ENCODE results near the gene FITM1.

FITM1 gene

GRCh38 chr14:24160850-24161804, 30.7 kb downstream of the FITM1 start, which contains the start of gene IRF9:
Gene IRF9 (plus strand): TSS chr14:24161265. CDS start chr14:24162145, 880 bp downstream.
- Histone ChIP-seq H3K4me1 (peaks cover 5% of the 10 kb centered on the region; the same call in 1 of the 2 replicates), H3K4me3 (peak within 1 kb of the TSS; percentile 1; the same call in 1 of the 2 replicates), H3K9me3 (no peaks in the 10 kb centered on the region), H3K36me3 (replicated peaks) (peaks cover 66% of the 10 kb centered on the region), H3K27me3 (ENCODE audit: low read depth) (no peaks in the 10 kb centered on the region)
- in situ Hi-C loops (cut with MboI; ENCODE audit: low sequenced_read_pairs), result no loop called here
- peak; percentile 92 to 98 for DNase-seq (ENCODE audit: low spot score in 2 of 2)

GRCh38 chr14:24162093-24162492, 31.6 kb downstream of the FITM1 start:
- Histone ChIP-seq H3K27me3 (ENCODE audit: low read depth) (no peaks in the 10 kb centered on the region), H3K4me3 (no peak overlapping the region), H3K4me1 (peaks cover 5% of the 10 kb centered on the region; the same call in 1 of the 2 replicates), H3K9me3 (no peaks in the 10 kb centered on the region), H3K36me3 (replicated peaks) (peaks cover 59% of the 10 kb centered on the region)
- no peak for DNase-seq (ENCODE audit: low spot score in 2 of 2)
- in situ Hi-C loops (cut with MboI; ENCODE audit: low sequenced_read_pairs), result no loop called here

GRCh38 chr14:24164518-24164991, 34.1 kb downstream of the FITM1 start:
- Histone ChIP-seq H3K9me3 (no peaks in the 10 kb centered on the region), H3K36me3 (replicated peaks) (peaks cover 44% of the 10 kb centered on the region), H3K4me1 (peaks cover 5% of the 10 kb centered on the region; the same call in 1 of the 2 replicates), H3K4me3 (no peak overlapping the region), H3K27me3 (ENCODE audit: low read depth) (no peaks in the 10 kb centered on the region)
- no peak for DNase-seq (ENCODE audit: low spot score in 2 of 2)
- in situ Hi-C loops (cut with MboI; ENCODE audit: low sequenced_read_pairs), result no loop called here

GRCh38 chr14:24165785-24166184, 35.3 kb downstream of the FITM1 start:
- Histone ChIP-seq H3K4me1 (peaks cover 3% of the 10 kb centered on the region; the same call in 1 of the 2 replicates), H3K9me3 (no peaks in the 10 kb centered on the region), H3K27me3 (ENCODE audit: low read depth) (no peaks in the 10 kb centered on the region), H3K36me3 (replicated peaks) (peaks cover 31% of the 10 kb centered on the region), H3K4me3 (no peak overlapping the region)
- DNase-seq (ENCODE audit: low spot score in 2 of 2), result no peak
- in situ Hi-C loops (cut with MboI; ENCODE audit: low sequenced_read_pairs), result no loop called here

GRCh38 chr14:24167469-24168114, 37.1 kb downstream of the FITM1 start:
- no peaks in the 10 kb centered on the region for H3K27me3 ChIP-seq (ENCODE audit: low read depth)
- no peak overlapping the region for H3K4me3 ChIP-seq
- H3K9me3 ChIP-seq, result no peaks in the 10 kb centered on the region
- in situ Hi-C loops (cut with MboI; ENCODE audit: low sequenced_read_pairs), result no loop called here
- no peaks in the 10 kb centered on the region for H3K4me1 ChIP-seq
- DNase-seq (ENCODE audit: low spot score in 2 of 2), result no peak
- peaks cover 26% of the 10 kb centered on the region for H3K36me3 ChIP-seq (replicated peaks)

GRCh38 chr14:24171422-24172260, 41.2 kb downstream of the FITM1 start, which contains the start of gene REC8:
Gene REC8 (plus strand): TSS chr14:24172080. CDS start chr14:24172553, 473 bp downstream.
- no peak within 1 kb of the TSS for H3K4me3 ChIP-seq
- no peaks in the 10 kb centered on the region for H3K4me1 ChIP-seq
- no peak for DNase-seq (ENCODE audit: low spot score in 2 of 2)
- no peaks in the 10 kb centered on the region for H3K36me3 ChIP-seq (replicated peaks)
- H3K9me3 ChIP-seq, result no peaks in the 10 kb centered on the region
- H3K27me3 ChIP-seq (ENCODE audit: low read depth), result no peaks in the 10 kb centered on the region
- in situ Hi-C loops (cut with MboI; ENCODE audit: low sequenced_read_pairs), result no loop called here

- in situ Hi-C loops (cut with MboI; ENCODE audit: low sequenced_read_pairs), result no loop called here
- H3K36me3 ChIP-seq (replicated peaks), result no peaks in the 10 kb centered on the region
- no peak overlapping the region for H3K4me3 ChIP-seq
- H3K9me3 ChIP-seq, result no peaks in the 10 kb centered on the region
- no peaks in the 10 kb centered on the region for H3K4me1 ChIP-seq
- H3K27me3 ChIP-seq (ENCODE audit: low read depth), result no peaks in the 10 kb centered on the region
- DNase-seq (ENCODE audit: low spot score in 2 of 2), result no peak
Observed at GRCh38 chr14:24172261-24172860, 41.9 kb downstream of the FITM1 start.

- Histone ChIP-seq H3K27me3 (ENCODE audit: low read depth) (no peaks in the 10 kb centered on the region), H3K4me3 (no peak overlapping the region), H3K36me3 (replicated peaks) (no peaks in the 10 kb centered on the region; the same call in none of the 2 replicates), H3K4me1 (no peaks in the 10 kb centered on the region), H3K9me3 (no peaks in the 10 kb centered on the region)
- no peak for DNase-seq (ENCODE audit: low spot score in 2 of 2)
- in situ Hi-C loops (cut with MboI; ENCODE audit: low sequenced_read_pairs), result no loop called here
Observed at GRCh38 chr14:24172871-24173281, 42.4 kb downstream of the FITM1 start.

- no peaks in the 10 kb centered on the region for H3K27me3 ChIP-seq (ENCODE audit: low read depth)
- no peak overlapping the region for H3K4me3 ChIP-seq
- in situ Hi-C loops (cut with MboI; ENCODE audit: low sequenced_read_pairs), result no loop called here
- H3K4me1 ChIP-seq, result no peaks in the 10 kb centered on the region
- H3K36me3 ChIP-seq (replicated peaks), result peaks cover 35% of the 10 kb centered on the region
- DNase-seq (ENCODE audit: low spot score in 2 of 2), result no peak
- no peaks in the 10 kb centered on the region for H3K9me3 ChIP-seq
Observed at GRCh38 chr14:24176599-24176998, 46.1 kb downstream of the FITM1 start.

- in situ Hi-C loops (cut with MboI; ENCODE audit: low sequenced_read_pairs), result no loop called here
- no peaks in the 10 kb centered on the region for H3K4me1 ChIP-seq
- no peaks in the 10 kb centered on the region for H3K27me3 ChIP-seq (ENCODE audit: low read depth)
- peaks cover 42% of the 10 kb centered on the region for H3K36me3 ChIP-seq (replicated peaks)
- no peak overlapping the region for H3K4me3 ChIP-seq
- no peaks in the 10 kb centered on the region for H3K9me3 ChIP-seq
- no peak for DNase-seq (ENCODE audit: low spot score in 2 of 2)
Observed at GRCh38 chr14:24177041-24177825, 46.8 kb downstream of the FITM1 start.

- H3K9me3 ChIP-seq, result no peaks in the 10 kb centered on the region
- no peaks in the 10 kb centered on the region for H3K4me1 ChIP-seq
- no peaks in the 10 kb centered on the region for H3K27me3 ChIP-seq (ENCODE audit: low read depth)
- H3K4me3 ChIP-seq, result no peak overlapping the region
- H3K36me3 ChIP-seq (replicated peaks), result peaks cover 48% of the 10 kb centered on the region
- DNase-seq (ENCODE audit: low spot score in 2 of 2), result no peak
- in situ Hi-C loops (cut with MboI; ENCODE audit: low sequenced_read_pairs), result no loop called here
Observed at GRCh38 chr14:24177891-24178290, 47.4 kb downstream of the FITM1 start.

- Histone ChIP-seq H3K4me3 (no peak overlapping the region), H3K27me3 (ENCODE audit: low read depth) (no peaks in the 10 kb centered on the region), H3K9me3 (no peaks in the 10 kb centered on the region), H3K36me3 (replicated peaks) (peaks cover 55% of the 10 kb centered on the region), H3K4me1 (no peaks in the 10 kb centered on the region)
- in situ Hi-C loops (cut with MboI; ENCODE audit: low sequenced_read_pairs), result no loop called here
- no peak for DNase-seq (ENCODE audit: low spot score in 2 of 2)
Observed at GRCh38 chr14:24178399-24179178, 48.1 kb downstream of the FITM1 start.

Measured in HAP-1 (cell line).